Measurements from ENCODE around the gene RMI1.
"Not testable (repeated sequence)": the region's sequence is repeated elsewhere in the genome, so short reads cannot be mapped to it uniquely, and the experiment has no call there.

RMI1 gene

GRCh38 chr9:83980395-83981125 lies at the start of gene RMI1:
RMI1 (plus strand) TSS chr9:83980805; CDS start chr9:84000987, 20,182 bp downstream.
- FAIRE-seq, result peak; percentile 77

- no peak for FAIRE-seq
Observed at GRCh38 chr9:83930881-83931280, 49.7 kb upstream of the RMI1 start.

- FAIRE-seq, result no peak
Observed at GRCh38 chr9:83932011-83932410, 48.6 kb upstream of the RMI1 start.

DNA sequence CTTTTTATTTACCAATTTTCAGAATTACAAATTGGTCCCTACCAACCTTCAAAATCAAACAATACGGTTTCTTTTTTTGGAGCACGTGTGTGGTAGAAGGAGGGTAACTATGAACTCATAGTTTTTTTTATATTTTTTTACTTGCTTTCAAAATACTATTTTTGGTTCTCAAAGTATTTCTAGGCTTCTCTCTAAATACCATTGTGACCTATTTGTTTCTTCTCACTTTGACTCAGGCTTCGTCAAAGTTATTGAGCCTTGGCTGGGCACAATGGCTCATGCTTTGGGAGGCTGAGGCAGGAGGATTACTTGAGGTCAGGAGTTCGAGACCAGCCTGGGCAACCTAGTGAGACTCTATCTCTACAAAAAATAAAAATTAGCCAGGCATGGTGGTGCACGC lies 47.8 kb upstream of the RMI1 start:
- no peak for FAIRE-seq

- no peak for FAIRE-seq
Observed at GRCh38 chr9:83933790-83934189, 46.8 kb upstream of the RMI1 start.

DNA sequence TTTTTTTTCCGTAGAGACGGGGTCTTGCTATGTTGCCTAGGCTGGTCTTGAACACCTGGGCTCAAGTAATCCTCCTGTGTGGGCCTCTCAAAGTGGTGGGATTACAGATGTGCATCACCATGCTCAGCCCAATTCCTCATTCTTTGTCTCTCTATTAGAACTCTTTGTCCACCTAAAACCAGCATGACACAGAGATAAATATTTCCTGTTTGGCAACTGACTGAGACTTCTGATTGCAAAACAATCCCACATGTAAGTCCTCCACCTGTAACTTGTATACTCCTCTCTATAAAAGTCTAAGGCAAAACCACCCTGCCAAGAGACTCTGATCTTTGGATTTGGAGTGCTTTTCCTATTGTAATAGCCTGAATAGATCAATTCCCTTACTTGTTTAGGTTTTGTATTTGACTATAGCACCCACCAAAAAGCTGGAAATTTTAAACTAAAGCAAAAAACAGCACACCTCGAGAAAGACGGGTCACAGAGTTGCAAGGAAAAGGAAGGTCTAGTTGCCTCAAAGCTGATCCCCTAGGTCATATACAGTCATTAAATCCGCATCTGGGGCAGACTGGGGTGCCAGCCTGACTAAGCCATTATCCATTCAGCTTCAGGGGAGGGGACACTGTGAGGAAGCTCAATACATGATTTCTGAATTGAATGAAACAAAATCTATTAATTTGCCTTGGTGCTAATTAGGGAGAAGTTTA lies 45.9 kb upstream of the RMI1 start:
- no peak for FAIRE-seq

GRCh38 chr9:83935276-83935935 lies 45.2 kb upstream of the RMI1 start:
- no peak for FAIRE-seq

- no peak for FAIRE-seq
Observed at GRCh38 chr9:83936523-83936922, 44.1 kb upstream of the RMI1 start.

DNA sequence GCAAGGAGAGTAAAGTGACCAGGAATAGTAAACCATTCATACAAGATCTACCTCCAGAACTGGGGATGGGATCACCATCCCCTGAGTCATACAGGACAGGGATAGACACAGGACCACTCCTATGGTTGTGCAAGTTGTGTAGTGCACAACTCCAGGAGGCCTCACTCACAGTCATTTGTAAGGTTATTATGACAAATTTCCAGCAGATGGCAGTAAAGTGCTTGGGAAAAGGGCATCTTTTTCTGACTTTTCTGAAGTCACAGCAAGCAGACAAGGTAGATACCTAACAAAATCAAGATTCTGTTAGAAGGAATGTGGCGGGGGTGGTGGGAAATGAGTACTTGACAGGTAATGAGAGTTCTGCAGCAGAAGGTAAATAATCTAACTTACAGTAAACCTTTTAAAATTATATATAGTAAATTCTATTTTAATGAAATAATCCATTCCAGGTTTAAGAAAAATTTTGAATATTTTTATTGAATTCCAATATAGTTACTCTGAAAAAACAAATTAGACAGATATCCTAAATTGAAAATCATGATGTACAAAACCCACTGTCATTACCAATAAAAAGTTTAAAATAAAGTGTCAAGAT lies 42.6 kb upstream of the RMI1 start:
- no peak for FAIRE-seq

- no peak for FAIRE-seq
Observed at GRCh38 chr9:83940590-83941303, 39.9 kb upstream of the RMI1 start.

DNA sequence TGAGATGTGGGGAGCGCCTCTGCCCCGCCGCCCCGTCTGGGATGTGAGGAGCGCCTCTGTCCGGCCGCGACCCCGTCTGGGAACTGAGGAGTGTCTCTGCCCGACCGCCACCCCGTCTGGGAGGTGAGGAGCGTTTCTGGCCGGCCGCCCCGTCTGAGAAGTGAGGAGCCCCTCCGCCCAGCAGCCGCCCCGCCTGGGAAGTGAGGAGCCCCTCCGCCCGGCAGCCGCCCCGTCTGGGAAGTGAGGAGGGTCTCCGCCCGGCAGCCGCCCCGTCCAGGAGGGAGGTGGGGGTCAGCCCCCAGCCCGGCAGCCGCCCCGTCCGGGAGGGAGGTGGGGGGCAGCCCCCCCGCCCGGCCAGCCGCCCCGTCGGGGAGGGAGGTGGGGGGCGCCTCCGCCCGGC lies 32.5 kb upstream of the RMI1 start:
- FAIRE-seq, result not testable (repeated sequence)

- FAIRE-seq, result no peak
Observed at GRCh38 chr9:83956086-83956435, 24.5 kb upstream of the RMI1 start.

DNA sequence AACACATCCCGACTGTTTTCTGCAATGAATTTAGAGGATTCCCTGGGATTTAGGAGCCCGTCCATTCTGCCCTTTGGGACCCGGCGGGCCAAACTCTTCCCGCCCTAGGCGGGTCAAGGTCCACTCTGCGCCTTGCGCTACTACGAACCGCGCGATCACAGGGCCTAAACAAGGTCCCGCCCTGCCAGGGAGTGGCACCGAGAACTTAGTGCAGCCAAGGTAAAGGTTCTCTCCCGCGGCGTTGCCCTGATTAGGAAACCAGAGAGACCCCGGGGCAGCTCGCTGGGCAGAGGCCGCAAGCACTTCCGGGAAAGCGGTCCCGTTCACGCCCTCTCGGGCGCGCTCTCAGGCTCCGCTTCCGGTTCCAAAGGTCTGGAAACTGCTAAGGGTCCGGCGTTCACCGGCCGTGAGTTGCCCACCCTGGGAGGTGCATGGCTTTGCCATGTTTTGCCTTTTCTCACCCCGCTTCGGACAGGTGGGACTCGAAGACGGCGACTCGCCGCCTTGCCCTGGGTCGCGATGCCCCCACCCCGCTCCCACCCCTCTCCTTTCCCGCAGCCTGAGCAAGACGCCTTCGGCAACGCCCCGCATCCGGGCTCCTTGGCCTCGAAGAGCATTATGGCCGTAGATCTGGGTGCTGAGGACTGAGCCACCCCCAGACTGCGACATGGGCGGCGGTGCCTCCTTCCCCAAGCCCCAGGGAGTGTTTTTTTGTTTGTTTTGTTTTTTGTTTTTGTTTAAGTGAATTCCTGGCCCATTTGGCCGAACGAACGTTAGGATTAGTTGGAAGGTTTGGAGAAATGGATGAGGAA lies 24.0 kb upstream of the RMI1 start:
- FAIRE-seq, result no peak

- no peak for FAIRE-seq
Observed at GRCh38 chr9:83957248-83957513, 23.4 kb upstream of the RMI1 start.

DNA sequence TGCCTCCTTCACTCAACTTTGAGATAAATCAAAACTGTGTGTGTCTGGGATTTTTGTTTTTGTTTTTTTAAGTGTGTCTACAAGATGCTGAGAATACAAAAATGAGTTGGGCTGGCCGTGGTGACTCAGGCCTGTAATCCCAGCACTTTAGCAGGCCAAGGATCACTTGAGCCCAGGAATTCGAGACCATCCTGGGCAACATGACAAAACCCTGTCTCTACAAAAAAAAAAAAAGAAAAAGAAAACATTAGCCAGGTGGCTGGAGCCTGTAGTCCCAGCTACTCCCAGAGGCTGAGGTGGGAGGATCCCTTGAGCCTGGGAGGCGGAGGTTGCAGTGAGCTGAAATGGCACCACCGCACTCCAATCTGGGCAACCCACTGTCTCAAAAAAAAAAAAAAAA lies 21.5 kb upstream of the RMI1 start:
- no peak for FAIRE-seq

- no peak for FAIRE-seq
Observed at GRCh38 chr9:83960991-83961390, 19.6 kb upstream of the RMI1 start.

DNA sequence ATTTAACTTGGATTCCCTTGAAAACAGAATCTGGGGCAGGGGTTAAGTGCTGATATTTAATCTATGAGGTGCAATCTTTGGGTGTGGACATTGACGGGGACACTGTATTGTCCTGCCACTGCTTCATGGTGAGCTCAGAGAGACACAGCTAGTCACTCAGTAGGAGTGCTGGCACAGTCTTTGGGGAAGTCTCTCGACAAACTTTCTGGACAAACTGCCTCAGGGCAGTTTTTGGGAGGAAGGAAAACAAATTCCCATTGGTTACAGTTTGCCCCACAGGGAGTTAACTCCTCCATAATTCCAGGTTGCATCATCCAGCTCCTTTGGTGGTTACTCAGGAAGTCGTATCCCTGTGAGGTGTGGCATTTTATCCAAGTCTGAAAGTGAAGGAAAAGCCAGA lies 18.4 kb upstream of the RMI1 start:
- no peak for FAIRE-seq

GRCh38 chr9:83964973-83965349 lies 15.6 kb upstream of the RMI1 start:
- no peak for FAIRE-seq

DNA sequence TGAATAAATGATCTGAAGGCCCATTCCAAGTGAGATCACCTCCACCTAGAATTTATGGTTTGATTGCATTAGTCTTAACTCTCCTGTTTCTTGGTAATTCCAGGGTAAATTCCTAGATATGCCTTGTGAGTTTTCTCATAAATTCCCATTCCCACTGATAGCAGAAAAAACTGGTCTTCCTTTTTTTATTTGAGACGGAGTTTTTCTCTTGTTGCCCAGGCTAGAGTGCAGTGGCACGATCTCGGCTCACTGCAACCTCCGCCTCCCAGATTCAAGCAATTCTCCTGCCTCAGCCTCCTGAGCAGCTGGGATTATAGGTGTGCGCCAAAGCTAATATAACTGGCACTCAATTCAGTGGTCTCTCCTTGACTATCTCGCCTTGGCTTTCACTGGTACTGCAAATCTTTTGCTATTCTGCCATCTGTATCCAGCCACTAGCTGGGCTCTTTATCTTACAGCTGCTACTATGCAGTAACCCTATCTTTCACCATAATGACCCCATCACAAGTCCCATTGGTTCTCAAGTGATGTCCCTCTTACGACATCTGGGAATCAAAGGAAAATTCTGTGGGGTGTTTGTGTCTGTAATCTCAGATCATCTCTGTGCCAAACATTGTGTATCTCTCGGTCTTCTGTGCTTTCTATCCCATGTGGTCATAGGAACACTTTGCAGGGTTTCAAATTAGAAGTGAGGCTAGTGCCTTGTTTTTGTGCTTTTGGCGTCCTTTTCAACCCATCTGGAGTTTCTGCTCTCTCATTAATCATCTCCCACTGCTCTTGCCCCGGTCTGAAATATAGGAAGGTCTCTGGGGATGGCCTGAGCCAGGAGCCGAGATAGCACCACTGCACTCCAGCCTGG lies 15.0 kb upstream of the RMI1 start:
- no peak for FAIRE-seq

DNA sequence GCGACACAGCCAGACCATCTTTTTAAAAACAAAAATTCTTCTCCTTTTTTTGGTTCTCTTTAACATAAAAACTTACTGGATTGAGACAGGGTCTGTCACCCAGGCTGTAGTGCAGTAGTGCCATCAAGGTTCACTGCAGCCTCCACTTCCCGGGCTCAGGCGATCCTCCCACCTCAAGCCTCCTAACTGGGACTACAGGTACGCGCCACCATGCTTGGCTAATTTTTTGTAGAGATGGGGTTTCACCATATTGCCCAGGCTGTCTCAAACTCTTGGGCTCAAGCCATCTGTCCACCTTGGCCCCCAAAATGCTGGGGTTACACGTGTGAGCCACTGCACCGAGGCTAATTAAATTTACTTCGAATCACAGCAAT lies 14.4 kb upstream of the RMI1 start:
- FAIRE-seq, result no peak

DNA sequence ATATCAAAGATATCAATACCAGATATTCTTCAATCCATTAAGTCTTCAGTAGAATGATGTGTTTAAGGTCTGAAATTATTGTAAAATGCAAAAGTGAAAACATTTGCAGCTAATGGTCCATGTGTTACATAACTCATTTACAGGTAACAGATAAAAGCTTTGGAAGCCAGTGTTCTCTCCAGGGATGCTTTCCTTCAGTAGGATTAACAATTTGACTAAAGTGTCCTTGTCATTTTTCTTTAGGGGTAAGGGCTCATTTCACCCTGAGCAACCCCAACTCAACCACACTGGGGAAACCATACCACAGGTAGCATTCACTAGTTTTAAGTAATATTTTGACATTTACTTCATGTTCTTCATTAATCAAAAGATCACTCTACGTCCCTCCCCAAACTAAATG lies 13.5 kb upstream of the RMI1 start:
- no peak for FAIRE-seq

GRCh38 chr9:83969602-83970001 lies 11.0 kb upstream of the RMI1 start:
- no peak for FAIRE-seq

Data from A204.1 (cell line).